Liver (tissue), 3 donors: Measurements from ENCODE around the gene FXYD2.

Experiments used
- HNF4G ChIP-seq: IDR thresholded peaks from 2 replicates; pipeline ENCODE4 v1.6.1; 2016; ENCODE audit warnings: antibody characterized with exemption
- SP1 ChIP-seq: IDR thresholded peaks from 2 replicates; pipeline ENCODE4 v1.6.1; 2018; ENCODE audit warnings: antibody characterized with exemption, mild to moderate bottlenecking
- TF ChIP-seq, protein P1 (sequence below): fragments of 150-350 bp; IDR thresholded peaks from 2 replicates; pipeline ENCODE4 v1.5.1; 2017; ENCODE audit warnings: improper control_type of control experiment, low read depth, low read length; ENCODE audit not compliant: missing input control
- TF ChIP-seq, protein P2 (sequence below): IDR thresholded peaks from 2 replicates; pipeline ENCODE4 v1.6.1; 2016; ENCODE audit warnings: antibody characterized with exemption
- donor health status: healthy.
- donor health status: healthy.

DNA sequence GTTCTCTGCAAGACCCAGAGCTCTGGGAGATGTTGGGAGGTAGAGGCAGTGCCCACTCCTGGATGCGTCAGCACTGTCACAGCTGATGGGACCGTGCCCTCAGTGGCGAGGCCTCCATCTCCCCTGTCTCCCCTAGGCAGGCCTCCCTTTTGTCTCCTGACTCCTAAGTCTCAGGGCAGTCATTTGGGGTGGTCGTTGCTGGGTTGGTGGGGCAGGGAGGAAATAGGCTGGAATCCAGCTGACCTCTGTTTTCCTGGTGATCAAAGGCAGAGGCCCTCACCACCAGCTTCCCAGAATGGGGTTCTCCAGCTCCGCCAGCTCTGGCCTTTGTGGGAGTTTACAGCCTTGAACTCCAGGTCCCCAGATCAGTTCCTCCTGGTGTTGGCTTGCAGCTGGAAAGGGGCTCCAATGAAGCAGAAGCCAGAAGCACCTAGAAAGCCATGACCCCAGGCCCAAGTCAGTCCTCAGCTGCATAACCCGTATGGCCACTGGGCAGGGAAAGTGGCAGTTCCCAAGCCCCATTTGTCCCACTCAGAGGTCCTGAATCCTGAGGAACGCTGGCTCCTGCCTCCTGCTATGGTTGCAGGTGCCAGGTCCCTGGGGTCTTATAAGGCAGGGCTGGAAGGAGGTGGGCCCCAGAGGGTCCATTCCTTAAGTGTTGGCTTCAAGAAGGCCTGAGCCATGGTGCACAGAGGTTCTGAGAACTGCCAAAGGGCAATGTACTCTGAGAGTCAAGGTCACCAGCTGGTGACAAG, 7.3 kb upstream of the FXYD2 start:
- TF ChIP-seq HNF4G, result no peak
- TF ChIP-seq, protein P1, sequence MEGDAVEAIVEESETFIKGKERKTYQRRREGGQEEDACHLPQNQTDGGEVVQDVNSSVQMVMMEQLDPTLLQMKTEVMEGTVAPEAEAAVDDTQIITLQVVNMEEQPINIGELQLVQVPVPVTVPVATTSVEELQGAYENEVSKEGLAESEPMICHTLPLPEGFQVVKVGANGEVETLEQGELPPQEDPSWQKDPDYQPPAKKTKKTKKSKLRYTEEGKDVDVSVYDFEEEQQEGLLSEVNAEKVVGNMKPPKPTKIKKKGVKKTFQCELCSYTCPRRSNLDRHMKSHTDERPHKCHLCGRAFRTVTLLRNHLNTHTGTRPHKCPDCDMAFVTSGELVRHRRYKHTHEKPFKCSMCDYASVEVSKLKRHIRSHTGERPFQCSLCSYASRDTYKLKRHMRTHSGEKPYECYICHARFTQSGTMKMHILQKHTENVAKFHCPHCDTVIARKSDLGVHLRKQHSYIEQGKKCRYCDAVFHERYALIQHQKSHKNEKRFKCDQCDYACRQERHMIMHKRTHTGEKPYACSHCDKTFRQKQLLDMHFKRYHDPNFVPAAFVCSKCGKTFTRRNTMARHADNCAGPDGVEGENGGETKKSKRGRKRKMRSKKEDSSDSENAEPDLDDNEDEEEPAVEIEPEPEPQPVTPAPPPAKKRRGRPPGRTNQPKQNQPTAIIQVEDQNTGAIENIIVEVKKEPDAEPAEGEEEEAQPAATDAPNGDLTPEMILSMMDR, result no peak
- TF ChIP-seq, protein P2, sequence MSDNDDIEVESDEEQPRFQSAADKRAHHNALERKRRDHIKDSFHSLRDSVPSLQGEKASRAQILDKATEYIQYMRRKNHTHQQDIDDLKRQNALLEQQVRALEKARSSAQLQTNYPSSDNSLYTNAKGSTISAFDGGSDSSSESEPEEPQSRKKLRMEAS, result no peak
- no peak for TF ChIP-seq SP1
